AG04450 (cell line): ENCODE data around the gene BTBD9. TPM values are rescaled to one million over a fixed set of nuclear protein-coding genes. Genes with fewer than 3 reads are reported as not detected.

Experiments
- CTCF ChIA-PET: fragments of 300-600, 350-600 bp; formaldehyde crosslinking; extraction: SDS; loops from one replicate; lab custom pipeline; 2022; ENCODE audit warnings: antibody characterized with exemption, inconsistent platforms; lab: Charles Lee
- POLR2A ChIA-PET: fragments of 350-600 bp; formaldehyde crosslinking; extraction: SDS; loops from one replicate; lab custom pipeline; 2021; ENCODE audit warnings: antibody characterized with exemption, inconsistent platforms; lab: Yijun Ruan, JAX
- DNase-seq: peaks from one replicate; pipeline ENCODE4 v3.0.0-alpha.2; 2011; ENCODE audit warnings: low read depth, low spot score
- H3K27ac ChIP-seq: one replicate; pipeline ENCODE4 v1.5.1; 2012; ENCODE audit warnings: low read depth, low read length, control low read depth
- H3K27me3 ChIP-seq: one replicate; pipeline ENCODE4 v1.6.0; 2012; ENCODE audit warnings: low read length; ENCODE audit not compliant: control insufficient read depth, insufficient read depth
- H3K4me3 ChIP-seq: 2 replicates; pipeline ENCODE4 v1.5.1; 2011; ENCODE audit warnings: mild to moderate bottlenecking, low read depth, low read length, control low read depth
- H3K9me3 ChIP-seq: 2 replicates; pipeline ENCODE4 v1.5.1; 2012; ENCODE audit warnings: low read length; ENCODE audit not compliant: control insufficient read depth, insufficient read depth
- polyA plus RNA-seq: library from polyadenylated mRNA; depleted of rRNA; stranded (reverse); fragments of >200 nt; gene quantifications from 2 replicates; pipeline ENCODE4 v1.2.3, GENCODE V29; 2011
- TF ChIP-seq, protein P1 (sequence below): IDR thresholded peaks from 2 replicates; pipeline ENCODE4 v1.5.1; 2011; ENCODE audit warnings: low read depth, low read length, control low read depth, inconsistent platforms

The BTBD9 gene
- polyA plus RNA-seq, 1 experiment: 7.2 TPM

DNA sequence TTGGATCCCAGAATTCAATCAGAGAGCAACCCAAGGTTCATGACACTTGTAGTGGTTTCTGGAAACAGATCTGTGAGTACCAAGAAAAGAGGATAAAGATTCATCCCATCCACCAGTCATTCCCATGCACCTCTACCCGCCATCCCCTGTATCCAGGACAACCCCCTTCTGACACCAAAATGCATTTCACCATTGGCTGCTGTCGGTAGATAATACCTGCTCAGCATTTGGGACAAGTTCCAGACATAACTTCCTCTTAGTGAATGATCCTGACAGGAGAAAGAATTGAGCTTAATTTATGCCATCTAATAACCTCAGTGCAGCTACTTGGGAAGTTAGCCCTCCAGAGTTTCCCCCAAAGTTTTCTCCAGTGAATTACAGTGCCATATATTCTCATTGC, 491.1 kb downstream of the BTBD9 start:
- no peak for DNase-seq
- ChIA-PET CTCF (interaction anchor here (0.8 to 1.7 kb wide), 2 partner anchors 345 to 443 kb away, joined by 3 to 6 read pairs; no protein-coding TSS in a partner anchor), POLR2A (interaction anchor here (0.6 kb wide), 1 partner anchor 540 kb away, joined by 3 read pairs; no protein-coding TSS in a partner anchor)
- peaks cover 4% of the 10 kb centered on the region; the same call in 1 of the 2 replicates for H3K9me3 ChIP-seq
- no peaks in the 10 kb centered on the region for H3K27me3 ChIP-seq
- H3K27ac ChIP-seq: no peak overlapping the region
- TF ChIP-seq, protein P1, sequence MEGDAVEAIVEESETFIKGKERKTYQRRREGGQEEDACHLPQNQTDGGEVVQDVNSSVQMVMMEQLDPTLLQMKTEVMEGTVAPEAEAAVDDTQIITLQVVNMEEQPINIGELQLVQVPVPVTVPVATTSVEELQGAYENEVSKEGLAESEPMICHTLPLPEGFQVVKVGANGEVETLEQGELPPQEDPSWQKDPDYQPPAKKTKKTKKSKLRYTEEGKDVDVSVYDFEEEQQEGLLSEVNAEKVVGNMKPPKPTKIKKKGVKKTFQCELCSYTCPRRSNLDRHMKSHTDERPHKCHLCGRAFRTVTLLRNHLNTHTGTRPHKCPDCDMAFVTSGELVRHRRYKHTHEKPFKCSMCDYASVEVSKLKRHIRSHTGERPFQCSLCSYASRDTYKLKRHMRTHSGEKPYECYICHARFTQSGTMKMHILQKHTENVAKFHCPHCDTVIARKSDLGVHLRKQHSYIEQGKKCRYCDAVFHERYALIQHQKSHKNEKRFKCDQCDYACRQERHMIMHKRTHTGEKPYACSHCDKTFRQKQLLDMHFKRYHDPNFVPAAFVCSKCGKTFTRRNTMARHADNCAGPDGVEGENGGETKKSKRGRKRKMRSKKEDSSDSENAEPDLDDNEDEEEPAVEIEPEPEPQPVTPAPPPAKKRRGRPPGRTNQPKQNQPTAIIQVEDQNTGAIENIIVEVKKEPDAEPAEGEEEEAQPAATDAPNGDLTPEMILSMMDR: no peak
- no peak overlapping the region for H3K4me3 ChIP-seq

DNA sequence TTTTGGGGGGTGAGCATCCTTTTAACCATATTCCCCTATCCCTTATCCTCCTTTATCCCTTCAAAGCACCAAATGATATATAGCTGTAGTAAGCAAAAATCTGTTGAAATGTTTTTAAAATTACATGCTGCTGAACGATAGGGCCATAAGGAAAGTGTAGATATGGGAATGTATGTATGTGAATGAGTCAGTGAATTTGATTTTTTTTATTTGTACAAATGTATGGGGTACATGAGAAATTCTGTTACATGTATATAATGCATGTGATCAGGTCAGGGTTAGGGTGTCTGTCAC, 493.0 kb downstream of the BTBD9 start:
- Histone ChIP-seq H3K27me3 (no peaks in the 10 kb centered on the region), H3K27ac (no peak overlapping the region), H3K9me3 (no peaks in the 10 kb centered on the region), H3K4me3 (no peak overlapping the region)
- POLR2A ChIA-PET: interaction anchor here (0.5 kb wide), 1 partner anchor 449 kb away, joined by 5 read pairs; the partner anchor contains the start of gene MDGA1
- DNase-seq: no peak
- TF ChIP-seq, protein P1: no peak
- CTCF ChIA-PET: no interaction called here

DNA sequence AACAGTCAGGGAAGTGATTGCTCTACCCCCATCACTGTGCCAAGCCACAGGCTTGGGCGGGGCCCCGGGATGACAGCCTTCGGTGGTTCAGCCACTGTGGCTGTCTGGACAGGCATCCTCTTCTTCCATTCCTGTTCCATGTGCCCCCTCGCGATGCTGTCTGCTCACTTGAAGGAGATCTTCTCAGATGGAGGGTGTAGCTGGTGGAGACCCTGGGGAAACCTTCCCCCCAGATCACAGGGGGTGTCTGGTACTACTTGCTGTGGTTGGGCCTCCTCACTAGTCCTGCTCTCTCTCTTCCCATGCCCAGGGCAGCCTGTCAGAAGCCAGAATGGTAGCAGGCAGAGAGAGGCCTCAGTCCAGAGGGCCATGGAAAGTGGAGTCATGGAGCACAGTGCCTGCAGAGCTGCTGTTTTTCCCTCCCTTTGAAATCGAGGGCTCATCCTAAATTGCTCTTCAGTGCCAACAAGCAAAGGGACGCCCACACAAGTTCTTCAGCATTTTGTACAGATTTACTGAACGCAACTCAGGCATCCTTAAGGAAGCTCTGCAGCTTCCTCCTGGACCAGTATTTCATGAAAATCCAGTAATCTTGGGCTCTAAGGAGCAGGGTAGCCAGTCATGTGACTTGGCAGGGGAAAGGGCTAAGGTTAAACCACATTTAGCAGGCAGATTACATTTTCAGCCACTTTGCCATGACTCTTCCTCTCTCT, 493.6 kb downstream of the BTBD9 start:
- TF ChIP-seq, protein P1: no peak
- H3K4me3 ChIP-seq: no peak overlapping the region
- H3K9me3 ChIP-seq: no peaks in the 10 kb centered on the region
- DNase-seq: no peak
- H3K27ac ChIP-seq: peak overlapping the region; percentile 11
- ChIA-PET POLR2A (no interaction called here), CTCF (no interaction called here)
- H3K27me3 ChIP-seq: no peaks in the 10 kb centered on the region

DNA sequence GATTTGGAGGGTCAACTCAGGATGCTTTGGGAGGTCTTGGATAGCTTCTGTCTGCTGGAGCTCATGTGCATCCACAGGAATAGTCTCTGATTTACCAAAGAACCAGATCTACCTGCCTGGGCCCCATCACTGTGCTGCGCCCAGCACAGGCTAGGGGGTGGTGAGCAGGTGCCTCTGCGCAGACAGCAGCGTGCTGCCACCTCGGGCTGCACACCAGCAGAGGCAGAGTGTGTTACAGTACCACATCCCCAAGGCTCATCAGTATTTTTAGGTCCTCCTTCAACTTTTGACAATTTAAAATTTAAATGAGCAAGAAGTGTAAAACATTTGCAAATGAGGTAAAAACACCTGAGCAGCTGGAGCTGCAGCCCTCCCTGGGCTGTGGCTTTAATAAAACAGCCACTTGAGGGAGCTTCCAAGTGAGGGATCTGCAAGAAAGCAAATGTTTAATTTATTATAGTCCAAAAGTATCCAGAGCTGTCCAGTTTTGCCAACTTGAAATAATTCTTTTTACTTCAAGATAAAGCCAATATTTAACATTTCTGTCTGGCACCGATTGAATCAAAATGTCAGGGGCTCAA, 495.3 kb downstream of the BTBD9 start:
- POLR2A ChIA-PET: no interaction called here
- Histone ChIP-seq H3K27ac (no peak overlapping the region), H3K27me3 (no peaks in the 10 kb centered on the region), H3K9me3 (no peaks in the 10 kb centered on the region), H3K4me3 (no peak overlapping the region)
- TF ChIP-seq, protein P1: no peak
- CTCF ChIA-PET: interaction anchor here (1.4 to 1.6 kb wide), 2 partner anchors 349 to 439 kb away, joined by 4 to 9 read pairs; no protein-coding TSS in a partner anchor
- no peak for DNase-seq
